GM10248 (cell line): ENCODE data around the gene IFI27L1.

Experiments
- CTCF ChIA-PET: fragments of 300-600 bp; sonication (Branson Sonifier 250); formaldehyde crosslinking; extraction: SDS; loops from one replicate; lab custom pipeline; 2021; ENCODE audit warnings: antibody characterized with exemption; lab: Yijun Ruan, JAX
- POLR2A ChIA-PET: fragments of 350-650 bp; sonication (Branson Sonifier 250); formaldehyde crosslinking; extraction: SDS; loops from one replicate; lab custom pipeline; 2020; ENCODE audit warnings: antibody characterized with exemption; lab: Yijun Ruan, JAX
- DNase-seq: peaks from one replicate; pipeline ENCODE4 v3.0.0; 2012; ENCODE audit errors: extremely low spot score
- TF ChIP-seq, protein P1 (sequence below): IDR thresholded peaks from 2 replicates; pipeline ENCODE4 v1.5.1; 2012; ENCODE audit warnings: mild to moderate bottlenecking, low read depth; ENCODE audit errors: extremely low read depth, missing control alignments, control extremely low read depth

IFI27L1 gene

DNA sequence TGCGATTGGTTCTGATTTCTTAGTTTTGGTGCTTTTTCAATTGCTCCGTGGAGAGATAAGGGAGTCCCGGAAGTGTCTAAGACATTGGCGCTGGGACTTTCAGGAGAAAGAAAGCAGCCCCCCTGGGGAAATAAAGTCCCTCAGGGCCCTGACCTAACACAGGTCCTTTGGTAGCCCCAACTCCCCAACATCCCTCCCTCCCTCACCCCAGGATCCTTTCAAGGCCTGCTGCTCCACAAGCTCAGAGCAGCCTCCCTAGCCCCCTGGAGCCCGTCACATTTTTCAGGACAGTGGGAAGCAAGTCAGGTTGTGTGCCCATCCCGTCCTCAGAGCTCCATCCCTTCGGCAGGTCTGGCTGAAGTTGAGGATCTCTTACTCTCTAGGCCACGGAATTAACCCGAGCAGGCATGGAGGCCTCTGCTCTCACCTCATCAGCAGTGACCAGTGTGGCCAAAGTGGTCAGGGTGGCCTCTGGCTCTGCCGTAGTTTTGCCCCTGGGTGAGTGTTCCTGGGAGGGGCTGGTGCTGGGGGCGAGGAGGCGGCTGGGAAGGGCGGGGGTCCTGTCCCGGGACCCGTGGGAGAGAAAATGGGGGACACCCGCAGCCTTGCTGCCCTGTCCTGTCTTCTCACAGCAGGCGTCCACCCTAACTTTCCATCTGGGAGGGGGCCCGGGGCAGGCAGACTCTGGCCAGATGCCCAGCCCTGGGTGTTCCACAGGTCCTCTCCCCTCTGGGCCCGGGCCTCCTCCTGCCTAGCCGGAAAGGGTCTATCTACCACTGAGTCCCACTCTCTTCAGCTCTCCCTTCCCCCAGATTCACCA is 30.4 kb downstream of the IFI27L1 start:
- TF ChIP-seq, protein P1, sequence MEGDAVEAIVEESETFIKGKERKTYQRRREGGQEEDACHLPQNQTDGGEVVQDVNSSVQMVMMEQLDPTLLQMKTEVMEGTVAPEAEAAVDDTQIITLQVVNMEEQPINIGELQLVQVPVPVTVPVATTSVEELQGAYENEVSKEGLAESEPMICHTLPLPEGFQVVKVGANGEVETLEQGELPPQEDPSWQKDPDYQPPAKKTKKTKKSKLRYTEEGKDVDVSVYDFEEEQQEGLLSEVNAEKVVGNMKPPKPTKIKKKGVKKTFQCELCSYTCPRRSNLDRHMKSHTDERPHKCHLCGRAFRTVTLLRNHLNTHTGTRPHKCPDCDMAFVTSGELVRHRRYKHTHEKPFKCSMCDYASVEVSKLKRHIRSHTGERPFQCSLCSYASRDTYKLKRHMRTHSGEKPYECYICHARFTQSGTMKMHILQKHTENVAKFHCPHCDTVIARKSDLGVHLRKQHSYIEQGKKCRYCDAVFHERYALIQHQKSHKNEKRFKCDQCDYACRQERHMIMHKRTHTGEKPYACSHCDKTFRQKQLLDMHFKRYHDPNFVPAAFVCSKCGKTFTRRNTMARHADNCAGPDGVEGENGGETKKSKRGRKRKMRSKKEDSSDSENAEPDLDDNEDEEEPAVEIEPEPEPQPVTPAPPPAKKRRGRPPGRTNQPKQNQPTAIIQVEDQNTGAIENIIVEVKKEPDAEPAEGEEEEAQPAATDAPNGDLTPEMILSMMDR: no peak
- ChIA-PET POLR2A (no interaction called here), CTCF (interaction anchor here (1.0 to 2.0 kb wide), 3 partner anchors 17 to 29 kb away, joined by 4 to 7 read pairs (median 5); partner anchors contain the start of gene IFI27L2)
- no peak for DNase-seq

DNA sequence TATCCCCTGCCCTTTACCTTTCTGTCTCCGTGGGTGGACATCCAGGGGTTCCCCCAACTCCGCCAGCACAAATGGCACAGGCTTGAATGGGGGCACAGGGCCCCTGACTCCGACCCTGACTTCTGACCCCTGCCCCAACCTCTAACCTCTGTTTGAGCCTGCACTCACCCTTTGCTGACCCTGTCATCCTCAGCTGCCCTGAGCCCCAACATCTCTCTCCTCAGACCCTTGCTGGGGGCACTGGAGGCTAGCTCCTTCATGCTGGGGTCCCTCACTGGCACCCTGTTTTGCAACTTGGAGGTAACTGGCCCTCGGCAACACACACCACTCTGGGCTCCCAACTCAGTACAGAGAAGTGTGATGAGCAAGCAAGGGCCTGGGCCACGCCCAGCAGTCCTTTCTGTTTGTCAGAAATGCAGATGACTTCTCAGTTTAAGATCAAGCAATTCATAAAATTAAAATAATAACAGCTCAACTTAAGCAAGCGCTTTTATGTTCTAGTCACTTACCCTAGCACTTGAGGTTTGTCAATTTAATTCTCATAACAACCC is 31.5 kb downstream of the IFI27L1 start:
- CTCF ChIA-PET: interaction anchor here (0.9 to 3.0 kb wide), 6 partner anchors 9 to 31 kb away, joined by 3 to 13 read pairs (median 4); partner anchors contain the start of gene IFI27L2
- POLR2A ChIA-PET: no interaction called here
- no peak for DNase-seq
- TF ChIP-seq, protein P1: no peak

GRCh38 chr14:94113073-94113472 is 32.0 kb downstream of the IFI27L1 start:
- no peak for DNase-seq
- CTCF ChIA-PET: interaction anchor here (0.9 to 3.0 kb wide), 5 partner anchors 9 to 23 kb away, joined by 3 to 13 read pairs (median 5); partner anchors contain the start of gene IFI27L2
- POLR2A ChIA-PET: no interaction called here
- TF ChIP-seq, protein P1: no peak

DNA sequence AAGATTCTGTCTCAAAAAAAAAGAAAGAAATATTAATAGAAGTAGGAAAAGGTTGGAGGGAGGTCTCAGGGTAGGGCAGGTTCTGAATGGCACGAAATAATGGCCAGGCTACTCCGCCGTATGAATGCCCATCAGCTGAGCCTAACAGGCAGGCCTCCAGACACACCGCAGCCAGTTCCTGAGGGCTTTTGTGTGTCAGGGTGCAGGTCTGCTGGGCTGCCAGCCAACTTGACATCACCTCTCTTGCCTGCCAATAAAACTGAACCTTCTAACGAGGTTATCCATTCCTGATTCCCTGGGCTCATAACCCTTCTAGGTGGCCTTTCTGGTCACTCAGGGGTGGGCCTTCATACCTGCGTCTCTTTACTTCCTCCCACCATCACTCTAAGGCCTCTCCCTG is 32.4 kb downstream of the IFI27L1 start:
- ChIA-PET CTCF (interaction anchor here (0.9 to 3.0 kb wide), 6 partner anchors 10 to 173 kb away, joined by 3 to 13 read pairs (median 4); partner anchors contain the start of gene IFI27L2), POLR2A (no interaction called here)
- TF ChIP-seq, protein P1: no peak
- no peak for DNase-seq

GRCh38 chr14:94113908-94114588 is 32.9 kb downstream of the IFI27L1 start:
- TF ChIP-seq, protein P1: no peak
- POLR2A ChIA-PET: no interaction called here
- CTCF ChIA-PET: interaction anchor here (1.2 to 3.0 kb wide), 4 partner anchors 15 to 174 kb away, joined by 4 to 13 read pairs (median 6); partner anchors contain the start of gene IFI27L2
- no peak for DNase-seq

DNA sequence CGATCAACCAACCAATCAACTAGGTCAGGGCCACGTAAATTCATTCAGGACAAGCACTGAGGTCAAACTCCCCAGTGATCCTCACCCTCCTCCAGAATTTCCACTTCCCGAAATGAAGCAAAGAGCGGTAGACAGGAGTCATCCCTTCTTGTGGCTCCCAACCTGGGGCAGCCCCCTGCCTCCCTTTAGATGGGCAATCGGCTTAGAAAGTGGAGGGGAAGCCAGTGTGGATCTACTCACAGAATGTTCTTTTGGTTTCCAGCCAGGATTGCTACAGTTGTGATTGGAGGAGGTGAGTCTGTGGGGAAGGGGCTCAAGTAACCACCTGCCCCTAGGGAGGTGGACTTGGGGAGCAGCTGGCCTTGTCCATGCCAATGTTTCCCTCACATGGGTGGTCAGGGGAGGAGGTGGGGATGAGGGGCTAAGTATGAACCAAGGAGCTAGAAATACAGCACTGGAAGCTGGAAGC is 33.5 kb downstream of the IFI27L1 start:
- TF ChIP-seq, protein P1: no peak
- DNase-seq: no peak
- POLR2A ChIA-PET: no interaction called here
- CTCF ChIA-PET: interaction anchor here (1.2 to 3.0 kb wide), 4 partner anchors 14 to 175 kb away, joined by 4 to 13 read pairs (median 6); partner anchors contain the start of gene IFI27L2
